HAP-1 (cell line): ENCODE measurements around the gene CYB5D1.
"Not testable (repeated sequence)": the region's sequence is repeated elsewhere in the genome, so short reads cannot be mapped to it uniquely, and the experiment has no call there.

Source experiments
- DNase-seq, 2 experiments: peaks; one replicate each; pipeline ENCODE4 v3.0.0-alpha.2; 2016 to 2020; ENCODE audit warnings: low spot score in 2 of 2
- H3K27me3 ChIP-seq: fragments of 250-450 bp; sonication (Bioruptor Pico); 2 replicates; pipeline ENCODE4 v1.5.1; 2020; ENCODE audit warnings: low read depth, mild to moderate bottlenecking, moderate library complexity
- H3K36me3 ChIP-seq: fragments of 250-450 bp; sonication (Bioruptor Pico); replicated peaks from 2 replicates; pipeline ENCODE4 v1.5.1; 2020; ENCODE audit warnings: mild to moderate bottlenecking
- H3K4me1 ChIP-seq: fragments of 250-450 bp; sonication (Bioruptor Pico); 2 replicates; pipeline ENCODE4 v1.5.1; 2020; ENCODE audit warnings: mild to moderate bottlenecking
- H3K4me3 ChIP-seq: fragments of 250-450 bp; sonication (Bioruptor Pico); 2 replicates; pipeline ENCODE4 v1.5.1; 2020; ENCODE audit warnings: mild to moderate bottlenecking, moderate library complexity
- H3K9me3 ChIP-seq: fragments of 250-450 bp; sonication (Bioruptor Pico); 2 replicates; pipeline ENCODE4 v1.5.1; 2020; ENCODE audit warnings: mild to moderate bottlenecking, moderate library complexity
- in situ Hi-C: fragments of 300-500 bp; cut with MboI; formaldehyde crosslinking; loops from 3 replicates; pipeline ENCODE4 v1.14.3; 2020; ENCODE audit warnings: low sequenced_read_pairs, inconsistent platforms, mixed read lengths

The CYB5D1 gene

GRCh38 chr17:7852919-7853690 lies 4.7 kb upstream of the CYB5D1 start:
- H3K27me3 ChIP-seq, result no peaks in the 10 kb centered on the region
- DNase-seq, result no peak
- no peaks in the 10 kb centered on the region for H3K9me3 ChIP-seq
- H3K36me3 ChIP-seq, result peaks cover 38% of the 10 kb centered on the region
- in situ Hi-C loops, result no loop called here
- no peak overlapping the region for H3K4me3 ChIP-seq
- H3K4me1 ChIP-seq, result peaks cover 17% of the 10 kb centered on the region

- DNase-seq, result no peak
- Histone ChIP-seq H3K4me3 (no peak overlapping the region), H3K27me3 (no peaks in the 10 kb centered on the region), H3K36me3 (peaks cover 38% of the 10 kb centered on the region), H3K4me1 (peaks cover 22% of the 10 kb centered on the region), H3K9me3 (no peaks in the 10 kb centered on the region)
- in situ Hi-C loops, result no loop called here
These were observed 4.1 kb upstream of the CYB5D1 start for GRCh38 chr17:7853691-7854038.

GRCh38 chr17:7854078-7854777 lies 3.6 kb upstream of the CYB5D1 start:
- DNase-seq, result no peak
- Histone ChIP-seq H3K36me3 (peaks cover 39% of the 10 kb centered on the region), H3K27me3 (no peaks in the 10 kb centered on the region), H3K9me3 (no peaks in the 10 kb centered on the region), H3K4me1 (peaks cover 24% of the 10 kb centered on the region), H3K4me3 (no peak overlapping the region)
- in situ Hi-C loops, result no loop called here

GRCh38 chr17:7854851-7855659 lies 2.7 kb upstream of the CYB5D1 start, which contains the start of gene TMEM88:
Gene TMEM88 (plus strand): TSS chr17:7855066. CDS start chr17:7855075, 9 bp downstream.
- no peaks in the 10 kb centered on the region for H3K27me3 ChIP-seq
- peaks cover 35% of the 10 kb centered on the region for H3K36me3 ChIP-seq
- peaks cover 24% of the 10 kb centered on the region for H3K4me1 ChIP-seq
- in situ Hi-C loops, result no loop called here
- peak within 1 kb of the TSS; percentile 63 for H3K4me3 ChIP-seq
- H3K9me3 ChIP-seq, result no peaks in the 10 kb centered on the region
- no peak for DNase-seq

- H3K36me3 ChIP-seq, result peaks cover 35% of the 10 kb centered on the region
- H3K9me3 ChIP-seq, result no peaks in the 10 kb centered on the region
- H3K27me3 ChIP-seq, result no peaks in the 10 kb centered on the region
- peaks cover 24% of the 10 kb centered on the region for H3K4me1 ChIP-seq
- in situ Hi-C loops, result no loop called here
- DNase-seq, result no peak
- H3K4me3 ChIP-seq, result peak overlapping the region; percentile 63
These were observed 2.2 kb upstream of the CYB5D1 start for GRCh38 chr17:7855660-7856010.

GRCh38 chr17:7856011-7856810 lies 1.6 kb upstream of the CYB5D1 start:
- peak in 1 of 2 experiments; percentile 67 for DNase-seq
- in situ Hi-C loops, result no loop called here
- Histone ChIP-seq H3K4me1 (peaks cover 23% of the 10 kb centered on the region), H3K36me3 (peaks cover 29% of the 10 kb centered on the region), H3K27me3 (no peaks in the 10 kb centered on the region), H3K4me3 (peak overlapping the region; percentile 63), H3K9me3 (no peaks in the 10 kb centered on the region)

GRCh38 chr17:7856811-7857712 lies 741 bp upstream of the CYB5D1 start, which contains the start of gene NAA38:
Gene NAA38 (minus strand): TSS chr17:7857559. CDS start chr17:7857463, 96 bp downstream.
- H3K9me3 ChIP-seq, result no peaks in the 10 kb centered on the region
- peaks cover 20% of the 10 kb centered on the region for H3K36me3 ChIP-seq
- peak within 1 kb of the TSS; percentile 63 for H3K4me3 ChIP-seq
- peaks cover 19% of the 10 kb centered on the region for H3K4me1 ChIP-seq
- in situ Hi-C loops, result no loop called here
- no peaks in the 10 kb centered on the region for H3K27me3 ChIP-seq
- peak; percentile 98 to 99 for DNase-seq

- peak overlapping the region; percentile 63 for H3K4me3 ChIP-seq
- H3K36me3 ChIP-seq, result peaks cover 14% of the 10 kb centered on the region
- no peaks in the 10 kb centered on the region for H3K9me3 ChIP-seq
- in situ Hi-C loops, result no loop called here
- no peaks in the 10 kb centered on the region for H3K27me3 ChIP-seq
- DNase-seq, result peak; percentile 61 to 76
- H3K4me1 ChIP-seq, result peaks cover 27% of the 10 kb centered on the region
These were observed 663 bp downstream of the CYB5D1 start for GRCh38 chr17:7858522-7858810.

GRCh38 chr17:7859028-7859427 lies 1.2 kb downstream of the CYB5D1 start:
- no peaks in the 10 kb centered on the region for H3K9me3 ChIP-seq
- in situ Hi-C loops, result no loop called here
- no peaks in the 10 kb centered on the region for H3K27me3 ChIP-seq
- DNase-seq, result no peak
- H3K4me3 ChIP-seq, result peak overlapping the region; percentile 63; the same call in 1 of the 2 replicates
- peaks cover 20% of the 10 kb centered on the region for H3K36me3 ChIP-seq
- H3K4me1 ChIP-seq, result peaks cover 27% of the 10 kb centered on the region

GRCh38 chr17:7862692-7863437 lies 5.1 kb downstream of the CYB5D1 start:
- Histone ChIP-seq H3K27me3 (no peaks in the 10 kb centered on the region), H3K36me3 (peaks cover 36% of the 10 kb centered on the region), H3K9me3 (no peaks in the 10 kb centered on the region), H3K4me3 (no peak overlapping the region), H3K4me1 (peaks cover 16% of the 10 kb centered on the region)
- in situ Hi-C loops, result loop anchor here (5.0 kb wide), 1 partner anchor 39 kb away; no protein-coding TSS in a partner anchor
- DNase-seq, result peak; percentile 64 to 74

- not testable (repeated sequence) for H3K4me3 ChIP-seq, H3K27me3 ChIP-seq, H3K9me3 ChIP-seq, DNase-seq, H3K4me1 ChIP-seq
- in situ Hi-C loops, result loop anchor here (5.0 kb wide), 1 partner anchor 38 kb away; no protein-coding TSS in a partner anchor
- peaks cover 33% of the 10 kb centered on the region for H3K36me3 ChIP-seq
These were observed 6.6 kb downstream of the CYB5D1 start for GRCh38 chr17:7864384-7864783.
